PC-3 (cell line): ENCODE results near the gene TAOK3. TPM values are rescaled to one million over a fixed set of nuclear protein-coding genes. Genes with fewer than 3 reads are reported as not detected.

Experiments
- ATAC-seq: fragments of 200-7000 bp; cut with Tn5 transposase; 2 replicates; pipeline ENCODE4 v1.9.1; 2020; ENCODE audit warnings: mild to moderate bottlenecking, moderate library complexity
- BruUV-seq: library from RNA; stranded (reverse); fragments of 400-500 nt; replicated peaks from 2 replicates; lab custom pipeline; 2021; lab: Mats Ljungman, UMichigan
- CTCF ChIA-PET: fragments of 300-600 bp; sonication (Branson Sonifier 250); formaldehyde crosslinking; loops from one replicate; lab custom pipeline; 2022; ENCODE audit warnings: antibody characterized with exemption; lab: Charles Lee
- POLR2A ChIA-PET: fragments of 300-600 bp; sonication (Branson Sonifier 250); formaldehyde crosslinking; loops from one replicate; lab custom pipeline; 2022; ENCODE audit warnings: antibody characterized with exemption; ENCODE audit not compliant: unreplicated experiment; lab: Charles Lee
- DNase-seq: peaks from one replicate; pipeline ENCODE4 v3.0.0-alpha.2; 2015
- H2AFZ ChIP-seq: fragments of 300-600 bp; sonication (generic); 2 replicates; pipeline ENCODE4 v1.6.0; 2016; ENCODE audit warnings: antibody characterized with exemption, low read length
- H3F3A ChIP-seq: fragments of 300-600 bp; sonication (generic); one replicate; pipeline ENCODE4 v1.6.0; 2017; ENCODE audit warnings: antibody characterized with exemption, low read length, control low read depth, mild to moderate bottlenecking; ENCODE audit not compliant: unreplicated experiment
- H3K27ac ChIP-seq: fragments of 300-600 bp; sonication (generic); 2 replicates; pipeline ENCODE4 v1.5.1; 2016; ENCODE audit warnings: mild to moderate bottlenecking, low read length
- H3K27me3 ChIP-seq: fragments of 300-600 bp; sonication (generic); 2 replicates; pipeline ENCODE4 v1.6.1; 2016; ENCODE audit warnings: low read length, mixed read lengths
- H3K36me3 ChIP-seq: fragments of 300-600 bp; sonication (generic); 2 replicates; pipeline ENCODE4 v1.6.1; 2016; ENCODE audit warnings: low read depth, mixed run types, low read length, mixed read lengths
- H3K4me1 ChIP-seq: fragments of 300-600 bp; sonication (generic); 2 replicates; pipeline ENCODE4 v1.5.1; 2016; ENCODE audit warnings: low read length; ENCODE audit not compliant: insufficient read depth
- H3K4me2 ChIP-seq: fragments of 300-600 bp; sonication (generic); 2 replicates; pipeline ENCODE4 v1.6.0; 2016; ENCODE audit warnings: low read length
- H3K4me3 ChIP-seq: fragments of 300-600 bp; sonication (generic); 2 replicates; pipeline ENCODE4 v1.5.1; 2016; ENCODE audit warnings: mild to moderate bottlenecking, low read length, mixed read lengths
- H3K79me2 ChIP-seq: fragments of 300-600 bp; sonication (generic); 2 replicates; pipeline ENCODE4 v1.6.1; 2017; ENCODE audit warnings: low read length, mixed read lengths
- H3K9ac ChIP-seq: fragments of 300-600 bp; sonication (generic); 2 replicates; pipeline ENCODE4 v1.6.0; 2016; ENCODE audit warnings: mild to moderate bottlenecking, low read length
- H3K9me2 ChIP-seq: fragments of 300-600 bp; sonication (generic); replicated peaks from 2 replicates; pipeline ENCODE4 v1.6.1; 2016; ENCODE audit warnings: mixed run types, low read length, mixed read lengths
- H3K9me3 ChIP-seq: fragments of 300-600 bp; sonication (generic); 2 replicates; pipeline ENCODE4 v1.6.1; 2016; ENCODE audit warnings: low read length, mixed read lengths
- H4K20me1 ChIP-seq: fragments of 300-600 bp; sonication (generic); 2 replicates; pipeline ENCODE4 v1.6.1; 2016; ENCODE audit warnings: low read length, mixed read lengths
- EZH2 ChIP-seq: fragments of 300-600 bp; sonication (generic); IDR thresholded peaks from one replicate; pipeline ENCODE4 v1.6.1; 2017; ENCODE audit warnings: antibody characterized with exemption, mild to moderate bottlenecking, low read length; ENCODE audit not compliant: unreplicated experiment
- EZH2phosphoT487 ChIP-seq: fragments of 300-600 bp; sonication (generic); IDR thresholded peaks from 2 replicates; pipeline ENCODE4 v1.6.1; 2018; ENCODE audit warnings: mild to moderate bottlenecking, antibody characterized with exemption, low read length, borderline replicate concordance
- intact Hi-C: fragments of 100-400 bp; cut with micrococcal nuclease; formaldehyde crosslinking; loops from 2 replicates; pipeline ENCODE4 v1.9.0; 2023
- total RNA-seq: library from RNA; depleted of rRNA; stranded (reverse); fragments of >200 nt; gene quantifications from 2 replicates; pipeline ENCODE4 v1.2.3, GENCODE V29; 2014
- TF ChIP-seq, protein P1 (sequence below): fragments of 300-600 bp; sonication (generic); conservative IDR thresholded peaks from 2 replicates; pipeline ENCODE4 v1.5.1; 2017; ENCODE audit warnings: antibody characterized with exemption, low read depth, mild to moderate bottlenecking, low read length

The TAOK3 gene
- total RNA-seq, 1 experiment from 2014 or later = 27.9 TPM

- ChIA-PET CTCF (no interaction called here), POLR2A (no interaction called here)
- no peaks in the 10 kb centered on the region for H3K36me3 ChIP-seq
- H3K9me3 ChIP-seq = no peaks in the 10 kb centered on the region
- H3K27ac ChIP-seq = no peak overlapping the region
- intact Hi-C loops = no loop called here
- no peak for DNase-seq
- peaks cover 12% of the 10 kb centered on the region for H3K4me1 ChIP-seq
- no peak for ATAC-seq
- TF ChIP-seq, protein P1, sequence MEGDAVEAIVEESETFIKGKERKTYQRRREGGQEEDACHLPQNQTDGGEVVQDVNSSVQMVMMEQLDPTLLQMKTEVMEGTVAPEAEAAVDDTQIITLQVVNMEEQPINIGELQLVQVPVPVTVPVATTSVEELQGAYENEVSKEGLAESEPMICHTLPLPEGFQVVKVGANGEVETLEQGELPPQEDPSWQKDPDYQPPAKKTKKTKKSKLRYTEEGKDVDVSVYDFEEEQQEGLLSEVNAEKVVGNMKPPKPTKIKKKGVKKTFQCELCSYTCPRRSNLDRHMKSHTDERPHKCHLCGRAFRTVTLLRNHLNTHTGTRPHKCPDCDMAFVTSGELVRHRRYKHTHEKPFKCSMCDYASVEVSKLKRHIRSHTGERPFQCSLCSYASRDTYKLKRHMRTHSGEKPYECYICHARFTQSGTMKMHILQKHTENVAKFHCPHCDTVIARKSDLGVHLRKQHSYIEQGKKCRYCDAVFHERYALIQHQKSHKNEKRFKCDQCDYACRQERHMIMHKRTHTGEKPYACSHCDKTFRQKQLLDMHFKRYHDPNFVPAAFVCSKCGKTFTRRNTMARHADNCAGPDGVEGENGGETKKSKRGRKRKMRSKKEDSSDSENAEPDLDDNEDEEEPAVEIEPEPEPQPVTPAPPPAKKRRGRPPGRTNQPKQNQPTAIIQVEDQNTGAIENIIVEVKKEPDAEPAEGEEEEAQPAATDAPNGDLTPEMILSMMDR = no peak
- TF ChIP-seq EZH2phosphoT487 = no peak
- TF ChIP-seq EZH2 = no peak
- no peaks in the 10 kb centered on the region for H3F3A ChIP-seq
- no peaks in the 10 kb centered on the region for H4K20me1 ChIP-seq
- peaks cover 5% of the 10 kb centered on the region; the same call in 1 of the 2 replicates for H3K79me2 ChIP-seq
- H3K27me3 ChIP-seq = no peaks in the 10 kb centered on the region
- no peak overlapping the region for H2AFZ ChIP-seq
- H3K9ac ChIP-seq = no peak overlapping the region
- no peak overlapping the region for H3K4me2 ChIP-seq
- H3K4me3 ChIP-seq = no peak overlapping the region
- no peaks in the 10 kb centered on the region for H3K9me2 ChIP-seq
- no TSS peak for BruUV-seq
Measured at GRCh38 chr12:118330421-118331018, 42.2 kb downstream of the TAOK3 start.

- no peak overlapping the region for H3K4me2 ChIP-seq
- CTCF ChIA-PET = no interaction called here
- no peak overlapping the region for H3K9ac ChIP-seq
- DNase-seq (no peak), ATAC-seq (no peak)
- H3K36me3 ChIP-seq = no peaks in the 10 kb centered on the region
- no peaks in the 10 kb centered on the region for H3K4me1 ChIP-seq
- POLR2A ChIA-PET = no interaction called here
- H3K27me3 ChIP-seq = no peaks in the 10 kb centered on the region
- no peaks in the 10 kb centered on the region for H3K9me3 ChIP-seq
- H3K9me2 ChIP-seq = no peaks in the 10 kb centered on the region
- BruUV-seq = no TSS peak
- no peak overlapping the region for H3K4me3 ChIP-seq
- no peaks in the 10 kb centered on the region; the same call in 1 of the 2 replicates for H3K79me2 ChIP-seq
- no peak overlapping the region for H3K27ac ChIP-seq
- intact Hi-C loops = no loop called here
- H4K20me1 ChIP-seq = no peaks in the 10 kb centered on the region
- no peak for TF ChIP-seq EZH2phosphoT487
- no peaks in the 10 kb centered on the region for H3F3A ChIP-seq
- no peak overlapping the region for H2AFZ ChIP-seq
Measured at GRCh38 chr12:118328486-118329330, 44.0 kb downstream of the TAOK3 start.

- H2AFZ ChIP-seq = no peak overlapping the region
- H3K79me2 ChIP-seq = no peaks in the 10 kb centered on the region
- no peaks in the 10 kb centered on the region for H3K9me2 ChIP-seq
- no peaks in the 10 kb centered on the region for H3K4me1 ChIP-seq
- intact Hi-C loops = no loop called here
- no peak overlapping the region for H3K9ac ChIP-seq
- H3K27ac ChIP-seq = no peak overlapping the region
- ChIA-PET POLR2A (no interaction called here), CTCF (no interaction called here)
- ATAC-seq (no peak), DNase-seq (no peak)
- H3K9me3 ChIP-seq = no peaks in the 10 kb centered on the region
- H4K20me1 ChIP-seq = no peaks in the 10 kb centered on the region
- no peak overlapping the region for H3K4me2 ChIP-seq
- TF ChIP-seq EZH2 (no peak), EZH2phosphoT487 (no peak)
- TF ChIP-seq, protein P1 = no peak
- BruUV-seq = no TSS peak
- H3K36me3 ChIP-seq = no peaks in the 10 kb centered on the region
- H3F3A ChIP-seq = no peaks in the 10 kb centered on the region
- H3K4me3 ChIP-seq = no peak overlapping the region
- no peaks in the 10 kb centered on the region for H3K27me3 ChIP-seq
Measured at GRCh38 chr12:118327391-118327790, 45.3 kb downstream of the TAOK3 start.
